ENCODE data around the gene ATXN7L1.

GRCh38 chr7:105649727-105650381, 226.5 kb downstream of the ATXN7L1 start:
- TF ChIP-seq CTCF (IDR thresholded peaks at IDR 0.05; ENCODE audit: low read depth, low read length) (no peak), EZH2phosphoT487 (IDR thresholded peaks at IDR 0.05; ENCODE audit: low read depth) (no peak)

All from OCI-LY3 (cell line).